Mononuclear cell (primary cell): ENCODE results near the gene EXOC4. TPM values are rescaled to one million over a fixed set of nuclear protein-coding genes. Genes with fewer than 3 reads are reported as not detected.

Experiments used
- H3K27me3 ChIP-seq: 2 replicates; pipeline ENCODE4 v1.6.0; 2011; ENCODE audit warnings: low read length, control low read depth; ENCODE audit not compliant: insufficient read depth
- H3K4me1 ChIP-seq: 2 replicates; pipeline ENCODE4 v1.5.1; 2011; ENCODE audit warnings: mild to moderate bottlenecking, low read length, control low read depth; ENCODE audit not compliant: insufficient read depth
- H3K4me3 ChIP-seq: 2 replicates; pipeline ENCODE4 v1.5.1; 2011; ENCODE audit warnings: mild to moderate bottlenecking, low read length, moderate library complexity
- H3K9me3 ChIP-seq: 2 replicates; pipeline ENCODE4 v1.5.1; 2011; ENCODE audit warnings: low read depth, mild to moderate bottlenecking, control low read depth, low read length
- total RNA-seq: library from RNA; depleted of rRNA; stranded (reverse); fragments of >200 nt; gene quantifications from one replicate; pipeline ENCODE4 v1.2.3, GENCODE V29; 2012

The EXOC4 gene
- total RNA-seq, 1 donor: 106 TPM

DNA sequence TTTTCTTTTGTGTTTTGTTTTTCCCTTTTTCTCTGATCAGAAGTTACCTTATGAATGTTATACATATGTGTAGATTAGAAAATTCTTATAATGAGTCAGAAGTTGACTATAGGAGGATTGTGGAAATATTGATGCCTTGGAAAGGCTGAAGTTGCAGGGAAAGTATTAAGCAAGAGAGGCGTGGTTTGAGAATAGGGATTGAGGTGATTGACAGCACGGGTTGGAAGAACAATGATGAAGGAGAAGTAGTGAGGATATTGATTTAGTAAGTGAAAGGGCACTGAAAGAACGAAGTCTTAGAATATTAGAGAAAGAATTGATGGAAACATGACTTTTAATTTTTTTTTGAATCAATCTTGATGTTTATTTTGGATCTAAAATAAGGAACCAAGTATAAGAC is 176.0 kb downstream of the EXOC4 start:
- H3K4me3 ChIP-seq: no peak overlapping the region
- no peaks in the 10 kb centered on the region for H3K27me3 ChIP-seq
- no peaks in the 10 kb centered on the region for H3K9me3 ChIP-seq
- H3K4me1 ChIP-seq: no peaks in the 10 kb centered on the region

- Histone ChIP-seq H3K9me3 (no peaks in the 10 kb centered on the region), H3K4me3 (no peak overlapping the region), H3K27me3 (no peaks in the 10 kb centered on the region), H3K4me1 (no peaks in the 10 kb centered on the region)
These were observed 176.5 kb downstream of the EXOC4 start for GRCh38 chr7:133429371-133429770.

GRCh38 chr7:133431134-133431724 is 178.4 kb downstream of the EXOC4 start:
- no peaks in the 10 kb centered on the region for H3K9me3 ChIP-seq
- no peak overlapping the region for H3K4me3 ChIP-seq
- no peaks in the 10 kb centered on the region for H3K4me1 ChIP-seq
- H3K27me3 ChIP-seq: no peaks in the 10 kb centered on the region

DNA sequence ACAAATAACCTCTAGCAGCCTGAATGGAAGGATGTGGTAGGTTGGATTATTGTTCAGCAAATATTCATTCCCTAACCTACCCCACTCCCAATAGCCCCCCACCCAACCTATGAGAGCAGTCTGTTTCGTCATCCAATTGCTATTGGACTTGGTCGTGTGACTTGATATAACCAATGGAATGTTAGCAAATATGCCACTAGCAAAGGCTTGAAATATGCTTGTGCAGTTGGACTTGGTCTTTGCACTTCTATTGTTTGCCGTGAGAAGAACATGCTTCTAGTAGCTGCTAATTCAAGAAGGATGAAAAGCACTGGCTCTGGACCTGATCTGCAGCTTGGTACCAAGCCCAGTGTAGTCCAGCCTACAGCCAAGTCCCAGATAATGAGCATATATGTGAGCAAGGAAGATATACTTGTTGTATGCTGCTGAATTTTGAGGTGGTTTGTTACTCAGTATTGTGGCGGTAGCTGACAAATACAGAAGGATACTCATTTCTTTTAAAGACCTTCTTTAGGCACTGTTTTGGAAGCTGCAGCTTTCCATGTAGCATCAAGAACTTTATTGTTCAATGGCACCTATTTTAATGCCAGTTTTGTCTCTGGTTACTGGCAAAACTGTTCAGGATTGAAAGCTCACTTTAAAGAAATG is 180.4 kb downstream of the EXOC4 start:
- H3K27me3 ChIP-seq: no peaks in the 10 kb centered on the region
- no peaks in the 10 kb centered on the region for H3K4me1 ChIP-seq
- H3K4me3 ChIP-seq: no peak overlapping the region
- H3K9me3 ChIP-seq: no peaks in the 10 kb centered on the region

DNA sequence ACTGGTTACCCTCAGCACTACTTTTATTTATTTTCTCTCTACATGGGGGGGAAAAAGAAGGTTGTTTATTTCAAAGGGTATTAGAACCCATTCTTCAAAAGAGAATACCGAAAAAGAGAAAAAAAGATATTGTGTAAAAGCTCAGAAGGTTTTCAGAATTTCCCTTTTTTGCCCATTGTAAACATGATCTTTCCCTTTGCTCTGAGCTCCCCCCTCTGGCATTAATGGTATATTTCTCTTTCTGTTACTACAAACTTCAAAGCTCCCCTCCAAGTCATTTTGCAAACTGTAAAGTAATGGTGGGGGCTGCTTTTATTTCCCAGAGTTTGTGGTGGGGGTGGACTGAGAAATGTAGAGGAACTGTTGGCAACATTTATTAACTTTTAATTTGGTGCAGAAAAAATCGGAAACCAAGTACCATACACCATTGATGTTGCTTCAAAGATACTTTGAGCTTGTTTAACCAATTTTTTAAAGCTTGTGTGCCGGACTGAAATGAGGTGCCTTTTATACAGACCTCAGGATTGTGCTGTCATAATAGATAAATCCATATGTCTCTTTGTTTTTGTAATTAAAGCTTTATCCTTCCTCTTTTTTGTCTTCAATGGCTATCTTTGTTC is 181.5 kb downstream of the EXOC4 start:
- no peak overlapping the region for H3K4me3 ChIP-seq
- no peaks in the 10 kb centered on the region for H3K4me1 ChIP-seq
- no peaks in the 10 kb centered on the region for H3K27me3 ChIP-seq
- H3K9me3 ChIP-seq: no peaks in the 10 kb centered on the region

DNA sequence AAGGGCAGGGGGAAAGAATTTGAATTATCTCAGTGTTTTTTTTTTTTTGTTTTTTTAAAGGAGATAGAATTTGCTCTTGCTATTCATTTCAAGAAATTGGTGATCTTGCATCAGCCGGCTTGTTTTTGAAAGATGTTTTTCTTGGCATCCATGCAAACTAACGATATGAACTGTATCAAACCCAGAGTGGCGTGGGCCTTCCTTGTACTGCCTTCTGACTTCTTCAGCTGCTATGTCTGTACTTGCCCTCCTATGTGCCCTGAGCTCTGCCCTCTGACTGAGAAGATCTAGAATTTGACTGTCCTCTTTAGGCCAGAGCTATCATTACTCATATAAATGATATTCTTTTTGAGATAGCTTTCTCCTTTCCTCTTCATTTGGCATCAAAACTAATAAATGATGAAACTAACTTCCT is 183.1 kb downstream of the EXOC4 start:
- Histone ChIP-seq H3K4me3 (no peak overlapping the region), H3K27me3 (no peaks in the 10 kb centered on the region), H3K4me1 (no peaks in the 10 kb centered on the region), H3K9me3 (no peaks in the 10 kb centered on the region)

DNA sequence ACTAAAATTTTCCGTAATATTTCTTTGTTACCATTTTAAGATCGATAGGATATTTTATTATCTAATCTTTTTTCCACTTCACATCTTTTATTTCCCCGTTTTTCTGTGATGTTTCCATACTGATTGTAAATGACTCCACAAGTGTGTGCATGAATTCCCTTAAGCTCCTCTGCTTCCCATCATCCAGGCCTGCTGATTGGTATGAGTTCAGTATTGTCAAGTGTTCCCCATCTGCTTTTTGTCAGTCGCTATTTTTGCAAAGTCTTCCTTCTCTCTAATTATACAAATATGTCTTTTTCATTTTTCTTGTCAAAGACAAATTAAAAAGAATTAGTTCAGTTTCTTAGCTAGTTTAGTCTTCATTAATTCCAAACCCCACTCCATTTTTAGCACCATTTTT is 184.7 kb downstream of the EXOC4 start:
- Histone ChIP-seq H3K27me3 (no peaks in the 10 kb centered on the region), H3K9me3 (no peaks in the 10 kb centered on the region), H3K4me3 (no peak overlapping the region), H3K4me1 (no peaks in the 10 kb centered on the region)

DNA sequence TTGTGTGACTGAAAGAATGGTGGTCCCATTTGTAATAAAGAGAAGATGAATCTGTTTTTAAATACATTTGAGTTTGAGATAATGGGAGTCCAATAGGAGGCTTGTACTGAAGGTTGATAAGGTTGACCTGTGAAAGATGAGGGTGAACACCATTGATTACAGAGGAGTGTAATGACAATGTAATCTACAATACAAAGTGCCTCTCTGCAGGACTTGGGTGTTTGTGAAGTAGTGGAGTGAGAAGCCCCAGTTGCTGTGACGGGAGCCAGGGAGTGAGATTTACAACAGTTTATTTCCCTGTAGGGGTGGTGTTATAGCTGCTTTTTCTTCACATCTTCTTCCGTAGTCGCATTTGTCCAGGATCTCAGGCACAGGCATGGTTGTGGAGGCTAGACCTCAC is 189.9 kb downstream of the EXOC4 start:
- no peaks in the 10 kb centered on the region for H3K27me3 ChIP-seq
- no peaks in the 10 kb centered on the region for H3K9me3 ChIP-seq
- no peaks in the 10 kb centered on the region for H3K4me1 ChIP-seq
- H3K4me3 ChIP-seq: no peak overlapping the region

GRCh38 chr7:133445617-133446016 is 192.7 kb downstream of the EXOC4 start:
- no peak overlapping the region for H3K4me3 ChIP-seq
- H3K9me3 ChIP-seq: no peaks in the 10 kb centered on the region
- no peaks in the 10 kb centered on the region for H3K27me3 ChIP-seq
- H3K4me1 ChIP-seq: no peaks in the 10 kb centered on the region

DNA sequence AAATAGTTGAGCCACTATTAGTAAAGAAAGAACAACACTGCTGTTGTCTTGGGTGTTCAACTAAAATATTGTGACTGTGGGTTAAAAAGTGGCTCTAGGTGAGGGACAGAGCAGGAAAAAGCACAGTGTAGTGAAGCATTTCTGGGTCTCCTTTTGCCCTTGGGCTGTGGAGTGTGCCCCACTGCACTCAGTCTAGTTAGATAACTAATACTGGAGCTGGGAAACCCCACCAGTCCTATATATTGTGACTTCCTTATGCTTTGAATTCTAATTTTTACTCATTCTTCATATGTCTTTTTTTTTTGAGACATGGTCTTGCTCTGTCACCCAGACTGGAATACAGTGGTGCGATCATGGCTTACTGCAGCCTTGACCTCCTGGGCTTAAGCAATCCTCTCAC is 195.1 kb downstream of the EXOC4 start:
- H3K4me3 ChIP-seq: no peak overlapping the region
- H3K9me3 ChIP-seq: no peaks in the 10 kb centered on the region
- H3K4me1 ChIP-seq: no peaks in the 10 kb centered on the region
- no peaks in the 10 kb centered on the region for H3K27me3 ChIP-seq

DNA sequence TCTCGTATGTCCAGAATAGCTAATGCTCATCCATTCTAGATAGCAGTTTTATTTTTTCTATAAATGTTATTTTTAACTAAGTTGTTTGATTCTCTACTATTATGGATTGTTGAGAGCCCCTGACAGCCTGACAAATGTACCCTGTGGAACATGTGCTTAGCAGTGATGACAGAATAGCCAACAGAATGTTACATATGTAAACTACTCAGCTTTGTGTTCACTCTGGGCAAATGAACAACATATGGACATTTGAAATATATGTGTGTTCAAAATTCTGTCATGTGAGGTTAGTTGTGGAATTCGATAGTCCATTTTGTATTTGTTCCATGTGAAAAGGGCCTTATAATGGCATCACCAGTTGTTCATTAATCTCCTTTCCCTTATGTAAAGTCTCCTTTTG is 199.7 kb downstream of the EXOC4 start:
- Histone ChIP-seq H3K4me1 (no peaks in the 10 kb centered on the region), H3K9me3 (no peaks in the 10 kb centered on the region), H3K27me3 (no peaks in the 10 kb centered on the region), H3K4me3 (no peak overlapping the region)

DNA sequence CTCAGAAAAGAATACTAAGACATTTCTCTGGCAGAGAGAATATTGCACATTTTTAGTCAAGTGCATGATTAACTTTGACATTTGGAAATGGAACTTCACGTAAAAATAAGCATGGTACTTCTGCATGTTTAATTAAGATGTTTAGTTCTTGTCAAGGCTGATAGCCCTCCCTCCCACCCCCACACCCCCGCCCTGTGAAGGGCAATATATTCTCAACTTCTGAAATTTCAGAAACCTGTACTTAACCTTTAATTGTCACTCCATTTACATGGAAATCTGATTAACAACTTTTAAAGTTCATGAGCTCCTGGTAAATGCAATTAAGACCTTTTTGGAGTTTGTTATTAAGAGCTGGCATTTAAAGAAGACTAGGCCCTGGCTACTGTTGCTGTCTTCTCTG is 205.8 kb downstream of the EXOC4 start:
- Histone ChIP-seq H3K4me3 (no peak overlapping the region), H3K27me3 (no peaks in the 10 kb centered on the region), H3K9me3 (no peaks in the 10 kb centered on the region), H3K4me1 (no peaks in the 10 kb centered on the region)

- H3K27me3 ChIP-seq: no peaks in the 10 kb centered on the region
- no peaks in the 10 kb centered on the region for H3K9me3 ChIP-seq
- no peak overlapping the region for H3K4me3 ChIP-seq
- H3K4me1 ChIP-seq: no peaks in the 10 kb centered on the region
These were observed 208.5 kb downstream of the EXOC4 start for GRCh38 chr7:133461421-133461820.

DNA sequence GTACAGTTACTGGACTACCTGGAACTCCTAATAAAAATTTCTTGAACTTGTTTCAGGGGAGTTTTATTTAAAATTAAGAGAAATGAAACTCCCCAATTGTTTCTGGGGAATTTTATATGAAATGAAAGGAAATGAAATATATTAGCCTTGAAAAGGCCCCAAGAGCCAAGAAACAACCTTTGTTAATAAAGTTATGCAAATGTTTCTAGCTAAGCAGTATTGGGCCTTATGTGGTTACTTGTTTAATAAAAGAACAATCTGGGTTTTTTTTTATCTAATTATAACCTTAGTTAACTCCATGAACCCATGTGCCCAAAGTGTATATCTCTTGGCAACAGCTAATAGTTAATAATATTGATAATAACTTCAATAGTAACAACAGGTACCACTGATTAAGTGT is 222.8 kb downstream of the EXOC4 start:
- H3K4me3 ChIP-seq: no peak overlapping the region
- no peaks in the 10 kb centered on the region for H3K27me3 ChIP-seq
- no peaks in the 10 kb centered on the region for H3K4me1 ChIP-seq
- no peaks in the 10 kb centered on the region for H3K9me3 ChIP-seq

DNA sequence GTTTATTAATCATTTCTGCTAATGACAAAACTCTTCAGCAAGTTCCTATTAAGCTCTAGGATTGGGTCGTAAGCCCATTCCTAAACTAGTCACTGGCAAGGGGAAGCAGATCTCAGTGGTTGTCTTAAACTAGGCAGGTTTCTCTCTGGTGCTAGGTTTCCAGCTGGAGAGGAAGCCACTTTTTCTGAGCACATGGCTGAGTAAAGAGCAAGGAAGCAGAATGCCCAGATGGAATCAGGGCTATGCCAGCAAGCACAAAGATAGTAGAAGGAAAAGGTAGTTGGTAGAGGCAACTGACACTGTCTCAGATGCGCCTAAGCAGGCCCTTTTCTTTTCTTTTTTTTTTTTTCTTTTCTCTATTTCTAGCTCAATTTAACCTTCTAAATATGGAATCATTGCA is 224.9 kb downstream of the EXOC4 start:
- Histone ChIP-seq H3K4me1 (peaks cover 5% of the 10 kb centered on the region), H3K9me3 (no peaks in the 10 kb centered on the region), H3K4me3 (no peak overlapping the region), H3K27me3 (no peaks in the 10 kb centered on the region)

DNA sequence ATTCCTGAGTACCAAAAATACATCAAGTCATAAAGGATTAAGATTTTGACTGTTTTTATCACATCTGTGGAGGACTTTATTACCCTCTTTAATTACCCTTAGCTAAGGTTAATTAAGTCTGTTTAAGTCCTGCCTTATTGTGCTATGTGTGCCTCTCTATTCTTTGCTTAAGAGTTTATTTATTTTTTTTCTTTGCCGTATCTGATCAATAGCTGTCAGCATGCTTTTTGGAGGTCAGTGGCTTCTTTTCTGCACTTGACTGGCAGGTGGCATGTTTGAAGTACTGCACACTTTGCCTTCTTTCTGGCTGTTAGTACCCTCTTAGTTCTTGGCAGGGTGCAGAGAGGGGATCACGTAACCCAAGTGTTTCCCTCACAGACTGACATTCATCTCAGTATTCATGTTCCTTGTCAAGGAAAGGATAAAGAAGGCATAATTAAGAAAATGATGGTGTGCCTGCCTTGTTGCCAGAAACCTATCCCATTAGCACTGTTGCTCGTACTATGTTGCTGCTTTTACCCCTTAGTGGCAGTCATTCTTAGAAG is 225.8 kb downstream of the EXOC4 start:
- peaks cover 5% of the 10 kb centered on the region for H3K4me1 ChIP-seq
- no peak overlapping the region for H3K4me3 ChIP-seq
- no peaks in the 10 kb centered on the region for H3K9me3 ChIP-seq
- no peaks in the 10 kb centered on the region for H3K27me3 ChIP-seq
